NCI-H1694 (cell line): Measurements from ENCODE around the gene NOD2.

ENCODE experiments used
- DNase-seq: peaks from one replicate; lab custom pipeline; 2025; lab: John Stamatoyannopoulos, UW

Gene NOD2

DNA sequence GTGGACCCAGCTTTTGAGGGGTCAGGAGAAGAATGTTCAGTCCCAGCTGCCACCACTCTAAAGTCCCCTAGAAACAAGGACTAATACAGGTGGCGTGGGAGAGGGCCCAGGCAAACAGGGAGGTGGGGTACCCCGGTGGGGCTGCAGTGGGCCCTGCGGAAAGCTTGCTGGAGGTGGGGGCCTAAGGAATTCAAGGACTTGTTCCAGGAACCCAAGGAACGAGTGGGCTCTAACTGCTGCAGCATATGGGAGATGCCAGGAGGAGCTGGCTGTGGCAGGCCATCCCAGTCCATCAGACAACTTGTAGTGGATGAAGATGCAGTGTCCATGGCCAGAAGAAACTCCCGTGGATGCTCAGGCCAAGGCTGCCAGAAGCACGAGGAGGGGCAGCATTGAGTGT, 22.9 kb upstream of the NOD2 start:
- no peak for DNase-seq

DNA sequence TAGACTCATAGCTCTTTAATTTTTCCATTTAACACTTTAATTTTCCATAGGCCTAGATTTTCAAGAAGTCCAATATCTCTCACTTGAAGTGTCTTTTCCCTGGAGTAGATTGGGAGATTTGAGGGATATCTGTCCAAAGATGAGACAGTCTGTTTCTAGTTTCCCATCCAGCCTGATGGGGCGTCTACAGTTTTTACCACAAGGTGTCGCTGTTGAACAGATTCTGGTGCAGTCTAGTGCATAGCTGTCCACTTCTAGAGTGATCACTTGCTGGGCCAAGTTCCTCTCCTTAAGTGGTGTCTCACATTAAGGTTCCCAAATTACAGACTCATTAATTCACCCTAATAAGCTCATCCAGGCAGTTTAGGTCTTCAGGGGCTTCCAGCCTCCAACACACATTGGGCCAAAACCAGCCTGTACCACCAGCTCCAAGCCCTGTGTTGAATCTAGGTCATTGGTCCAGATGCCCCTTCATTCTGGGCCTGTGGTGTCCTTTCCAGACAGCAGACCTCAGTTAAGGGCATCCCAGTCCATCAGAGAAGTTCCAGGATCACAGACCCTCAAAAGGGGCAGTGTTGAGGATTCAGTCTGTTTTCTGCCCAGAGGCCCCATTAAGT, 21.7 kb upstream of the NOD2 start:
- DNase-seq, result peak; percentile 49

DNA sequence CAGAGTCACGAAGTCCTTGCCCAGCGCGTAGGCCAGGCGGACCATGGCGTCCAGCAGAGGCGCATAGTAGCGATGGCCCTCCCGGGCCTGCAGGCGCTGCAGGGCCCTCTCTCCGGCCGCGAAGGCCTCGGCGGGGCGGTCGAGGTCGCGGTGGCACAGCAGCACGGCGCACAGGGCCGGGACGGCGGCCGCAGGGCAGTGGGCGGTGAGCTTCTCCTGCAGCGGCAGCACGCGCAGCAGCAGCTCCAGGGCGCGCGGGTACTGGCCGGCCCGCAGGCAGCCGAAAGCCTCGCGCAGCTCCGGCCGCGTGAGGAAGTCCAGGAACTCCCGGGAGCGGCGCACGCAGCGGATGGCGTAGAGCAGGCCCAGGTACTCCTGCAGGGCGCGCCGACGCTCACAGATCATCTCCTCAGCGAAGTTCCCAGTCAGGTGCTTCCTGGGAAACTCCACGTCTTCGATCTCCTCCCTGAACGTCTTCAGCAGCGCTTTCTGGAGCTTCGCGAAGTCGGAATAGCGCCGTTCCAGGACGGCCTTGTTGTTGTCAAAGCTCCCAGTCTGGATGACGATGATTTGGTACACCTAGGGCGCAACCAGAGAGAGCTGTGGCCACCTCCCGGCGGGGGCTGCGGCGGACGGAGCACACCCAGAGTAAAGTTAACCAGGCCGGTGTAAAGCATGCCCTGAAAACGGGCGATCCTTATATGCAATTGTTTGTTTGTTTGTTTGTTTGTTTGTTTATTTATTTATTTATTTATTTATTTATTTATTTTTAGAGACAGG, 19.7 kb upstream of the NOD2 start:
- no peak for DNase-seq

DNA sequence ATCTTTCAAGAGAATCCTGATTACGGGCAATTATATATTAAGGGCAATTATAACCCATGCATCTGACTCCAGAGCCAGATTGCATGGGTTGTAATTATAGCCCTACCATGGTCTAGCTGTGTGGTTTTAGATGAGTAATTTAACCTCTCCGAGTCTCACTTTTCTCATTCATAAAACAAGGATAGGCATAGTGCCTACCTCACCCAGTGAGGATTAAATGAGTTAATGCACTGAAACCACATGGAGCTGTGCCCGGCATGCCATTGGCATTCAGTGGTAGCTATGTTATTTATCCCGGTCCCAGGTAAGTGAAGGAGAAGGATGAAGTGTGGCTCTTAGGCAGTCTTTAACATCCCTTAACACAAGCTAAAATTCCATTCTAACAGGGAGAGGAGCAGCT, 18.6 kb upstream of the NOD2 start:
- DNase-seq, result no peak

DNA sequence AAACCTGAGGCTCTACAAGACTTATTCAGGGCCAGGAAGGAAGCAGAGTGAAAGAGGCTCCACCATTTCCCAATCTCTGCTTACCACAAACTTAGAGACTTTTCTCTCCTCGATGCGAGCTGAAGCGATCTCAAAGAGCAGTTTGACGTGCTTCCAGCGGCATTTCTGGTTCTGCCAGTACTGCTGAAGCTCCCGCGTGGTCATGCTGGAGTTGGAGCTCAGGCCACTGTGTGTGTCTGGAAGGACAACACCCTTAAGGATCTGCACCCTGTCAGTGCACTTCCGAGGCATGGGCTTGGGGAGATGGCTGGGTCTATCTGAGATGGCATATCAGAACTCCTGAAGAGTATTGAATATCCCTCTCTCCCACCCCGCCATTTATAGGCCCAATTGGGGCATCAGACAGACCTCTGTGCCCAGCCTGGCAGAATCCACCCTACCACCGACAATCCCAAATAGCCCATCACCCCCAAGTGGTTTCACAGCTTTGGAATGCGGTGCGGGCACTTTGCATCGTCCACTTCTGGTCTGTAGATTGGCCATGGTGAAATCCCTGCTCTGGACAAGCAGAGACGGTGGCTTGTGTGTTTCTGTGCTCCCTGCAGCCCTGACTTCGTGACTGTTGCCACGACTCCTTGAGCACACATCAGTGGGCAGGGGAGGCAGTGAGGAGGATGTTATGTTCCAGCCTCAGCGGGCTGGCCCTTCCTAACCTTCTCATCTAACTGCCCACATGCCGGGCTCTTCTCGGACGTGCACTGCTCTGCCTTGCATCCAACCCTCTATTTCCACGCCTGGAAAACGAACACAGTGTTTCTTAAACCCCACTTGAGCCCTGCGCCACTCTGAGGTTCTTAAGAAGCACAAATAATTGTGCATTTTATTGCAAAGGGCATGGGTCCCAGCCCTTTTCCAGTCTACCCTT, 17.5 kb upstream of the NOD2 start:
- DNase-seq, result no peak

DNA sequence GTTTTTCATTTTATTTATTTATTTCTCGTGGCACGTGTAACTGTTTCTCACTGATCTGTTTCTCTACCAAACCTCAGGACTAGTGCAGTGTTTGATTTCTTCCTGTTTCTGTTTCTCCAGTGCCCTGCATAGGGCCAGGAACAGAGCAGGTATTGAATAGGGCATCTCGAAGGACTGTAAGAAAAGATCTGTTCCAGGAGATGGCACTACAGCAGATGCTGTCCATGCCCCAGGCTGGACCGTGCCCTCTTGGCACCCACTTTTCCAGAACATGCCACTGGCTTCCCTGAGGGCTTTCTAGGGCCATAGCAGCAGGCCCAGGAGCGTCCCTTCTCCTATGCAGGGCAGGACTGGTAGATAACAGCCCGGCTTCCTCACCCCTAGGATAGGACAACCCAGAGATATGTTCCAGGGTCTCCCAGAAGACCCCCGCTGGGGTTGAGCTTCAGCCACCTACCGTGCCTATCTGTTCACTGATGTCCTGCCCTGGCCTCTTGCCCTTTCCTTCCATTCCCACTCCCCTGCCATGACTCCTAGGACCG, 16.7 kb upstream of the NOD2 start:
- DNase-seq, result no peak

DNA sequence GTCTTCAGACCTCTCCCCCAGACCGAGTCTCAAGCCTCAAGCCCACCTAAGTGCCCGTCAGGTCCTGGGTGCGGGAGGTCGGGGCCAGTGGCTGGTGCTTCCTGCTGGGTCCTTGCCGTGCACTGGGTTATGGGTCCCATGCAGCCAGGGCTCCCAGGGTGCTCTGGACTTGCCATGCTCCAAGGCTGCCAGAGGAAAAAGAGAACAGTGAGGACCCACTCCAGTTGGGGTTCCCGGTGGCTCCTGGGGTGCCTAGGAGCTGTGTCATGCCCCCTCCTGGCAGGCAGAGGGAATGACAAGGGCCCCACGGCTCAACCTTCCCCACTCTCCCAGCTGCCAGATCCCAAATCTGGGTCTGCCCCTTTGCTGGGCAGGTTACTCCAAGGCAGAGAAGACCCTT, 16.1 kb upstream of the NOD2 start:
- DNase-seq, result no peak

DNA sequence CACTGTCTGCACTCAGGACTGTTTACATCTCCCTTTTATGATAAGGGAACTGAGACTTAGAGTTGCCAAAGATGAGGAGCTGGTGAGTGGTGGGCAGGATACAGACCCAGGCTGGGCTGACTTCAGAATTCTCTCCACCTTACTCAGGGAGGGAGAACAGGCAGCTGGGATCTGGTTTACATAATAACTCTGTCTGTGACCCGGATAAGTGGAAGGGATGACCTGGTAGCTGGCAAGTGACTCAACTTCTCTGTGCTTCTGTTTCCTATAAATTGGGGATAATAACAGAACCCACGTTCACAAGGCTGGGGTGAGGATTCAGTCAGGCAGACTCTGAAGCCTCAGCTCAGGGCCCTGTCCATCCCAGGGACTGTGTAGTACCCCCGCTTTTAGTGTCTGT, 14.9 kb upstream of the NOD2 start:
- DNase-seq, result no peak

DNA sequence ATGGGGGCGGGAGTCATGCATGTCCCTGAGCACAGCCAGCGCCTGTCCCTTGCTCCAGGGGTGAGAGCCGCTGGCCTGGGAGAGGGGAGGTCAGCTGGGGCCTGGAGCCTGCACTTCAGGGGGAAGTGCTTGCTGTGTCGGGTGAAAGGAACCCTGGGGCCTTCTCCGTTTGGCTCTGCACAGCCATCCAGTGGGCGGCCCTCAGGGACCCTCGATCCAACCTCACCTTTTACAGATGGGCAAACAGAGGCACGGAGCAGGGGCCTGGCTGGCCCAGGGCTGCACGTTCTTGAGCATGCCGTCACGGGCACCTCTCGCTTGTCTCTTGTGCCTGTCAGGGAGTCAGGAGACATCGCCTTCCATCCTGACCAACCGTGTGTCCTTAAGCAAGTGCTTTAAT, 14.1 kb upstream of the NOD2 start:
- DNase-seq, result no peak

DNA sequence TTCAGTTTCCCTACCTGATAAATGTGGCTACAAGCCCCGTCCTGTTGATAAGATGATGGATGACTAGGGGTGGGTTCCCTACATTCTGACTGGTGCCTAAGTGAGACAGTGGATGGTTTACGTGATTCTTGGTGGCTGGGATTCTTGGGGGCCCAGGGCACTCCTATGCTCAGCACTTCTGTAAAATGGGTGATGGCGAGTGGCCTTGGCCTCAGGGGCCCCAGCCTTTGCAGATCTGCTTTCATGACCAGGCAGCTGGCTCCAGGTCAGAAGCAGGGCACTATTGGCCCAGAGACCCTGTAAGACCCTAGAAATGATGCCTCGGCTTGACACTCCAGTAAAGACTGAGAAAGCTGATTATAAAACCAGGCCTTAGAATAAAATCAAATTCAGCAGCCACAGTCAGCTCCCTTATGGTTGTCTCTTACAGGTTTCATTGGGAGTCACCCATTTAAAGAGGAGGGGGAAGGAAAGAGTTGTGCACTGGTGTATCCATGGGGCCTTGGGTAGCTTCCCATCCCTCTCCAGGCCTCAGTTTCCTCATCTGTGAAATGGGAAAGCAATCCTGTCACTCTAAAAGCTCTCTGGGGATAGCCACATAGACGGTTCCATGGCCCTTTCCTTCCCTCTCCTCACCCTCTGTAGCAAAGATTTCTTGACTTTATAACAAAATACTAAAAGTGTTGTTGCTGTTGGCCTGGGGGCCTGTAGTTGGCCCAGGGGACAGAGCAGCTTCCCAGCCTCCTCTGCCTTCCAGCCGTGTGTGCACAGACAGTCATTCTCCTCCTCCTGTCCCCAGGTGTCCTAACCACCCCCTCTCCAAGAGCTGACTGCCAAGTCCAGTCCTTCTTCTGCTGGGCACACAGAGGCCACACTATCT, 13.5 kb upstream of the NOD2 start:
- DNase-seq, result no peak

DNA sequence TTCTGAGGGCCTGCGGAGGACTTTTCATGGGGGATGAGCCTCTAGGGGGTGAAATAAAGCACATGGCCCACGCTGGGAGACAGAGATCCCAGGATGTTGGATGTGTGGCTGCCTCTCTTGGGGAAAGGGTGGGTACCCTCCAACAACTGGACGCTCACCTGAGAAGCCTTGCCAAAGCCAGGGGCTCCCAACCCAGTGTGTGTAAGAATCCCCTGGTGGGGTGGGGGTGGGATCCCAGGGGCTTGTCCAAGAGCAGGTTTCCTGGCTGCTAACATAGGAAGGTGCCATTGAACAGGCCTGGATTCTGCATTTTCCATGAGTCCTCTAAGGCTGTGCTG, 12.9 kb upstream of the NOD2 start:
- no peak for DNase-seq

DNA sequence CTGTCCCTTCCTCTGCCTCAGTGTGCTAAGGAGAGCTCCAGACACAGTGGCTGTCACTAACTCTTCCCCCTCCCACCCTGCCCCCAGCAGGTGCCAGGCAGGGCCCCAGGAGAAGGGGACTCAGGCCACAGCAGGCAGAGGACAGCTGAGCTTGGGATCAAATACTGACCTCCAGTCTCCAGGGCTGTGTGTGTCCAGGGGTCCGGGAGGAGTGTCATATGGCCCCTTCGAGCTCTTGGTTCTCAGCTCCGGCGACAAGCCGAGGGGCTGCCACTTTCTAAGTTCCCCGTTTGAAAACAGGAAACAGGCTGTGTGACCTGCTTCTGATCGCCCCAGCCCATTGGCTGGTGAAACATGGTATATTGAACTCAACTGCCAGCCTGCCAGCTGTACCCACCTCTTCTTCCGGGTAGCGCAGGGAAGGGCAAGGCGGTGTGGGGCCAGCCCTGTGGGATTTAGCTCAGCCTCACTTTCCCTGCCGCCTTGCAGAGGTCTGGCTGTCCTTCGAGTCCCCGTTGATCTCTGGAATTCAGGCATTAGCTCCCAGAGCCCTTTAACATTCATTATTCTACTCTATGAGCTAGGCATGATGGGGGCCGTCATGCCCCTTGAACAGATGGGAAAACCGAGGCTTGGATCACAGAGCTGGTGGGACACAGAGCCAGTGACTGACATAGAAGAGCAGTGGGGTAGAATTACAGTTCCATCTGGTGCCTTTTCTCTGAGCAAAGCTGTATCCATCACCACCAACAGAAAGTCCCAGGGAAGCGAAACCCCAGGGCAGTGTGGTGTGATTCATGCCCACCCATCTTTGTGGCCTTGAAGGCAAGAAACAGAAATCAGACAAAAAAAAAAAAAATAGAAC, 12.2 kb upstream of the NOD2 start, which contains the start of gene SNX20:
Gene SNX20, minus strand, starts transcription at position 292 of the 865 bp plus-strand sequence. CDS start 3,786 bp downstream, outside the sequence.
- no peak for DNase-seq

DNA sequence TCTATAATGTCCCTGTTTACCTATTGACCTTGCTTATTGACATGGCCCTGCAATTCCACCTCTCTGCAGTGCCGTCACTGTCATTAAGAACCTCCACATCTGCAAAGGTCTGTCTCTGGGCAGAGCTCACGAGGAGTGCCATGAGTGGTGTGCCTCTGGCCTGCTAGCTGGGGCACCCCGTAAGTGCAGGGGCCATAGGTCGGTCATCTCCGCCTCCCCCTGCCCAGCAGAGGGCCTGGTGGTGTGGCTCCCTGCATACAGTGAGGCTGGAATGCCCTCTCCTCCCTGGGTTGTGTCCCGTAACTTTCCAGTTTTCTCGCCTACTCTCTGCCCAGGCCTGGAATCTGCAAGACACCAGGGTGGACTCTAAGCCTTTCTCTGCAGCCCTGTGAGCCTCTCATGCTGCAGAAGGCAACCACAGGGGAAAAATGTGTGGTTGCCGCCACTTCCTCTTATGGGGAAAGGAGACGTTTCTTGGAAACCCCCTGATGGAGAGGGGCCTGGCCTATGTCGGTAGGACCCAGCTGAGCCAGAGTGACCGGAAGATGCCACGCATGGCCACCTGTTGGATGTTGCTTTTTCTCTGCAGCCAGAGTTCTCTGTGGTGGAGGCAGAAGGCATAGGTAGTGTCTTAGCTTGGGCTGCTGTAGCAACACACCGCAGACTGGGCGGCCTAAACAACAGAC, 9.6 kb upstream of the NOD2 start:
- DNase-seq, result no peak

DNA sequence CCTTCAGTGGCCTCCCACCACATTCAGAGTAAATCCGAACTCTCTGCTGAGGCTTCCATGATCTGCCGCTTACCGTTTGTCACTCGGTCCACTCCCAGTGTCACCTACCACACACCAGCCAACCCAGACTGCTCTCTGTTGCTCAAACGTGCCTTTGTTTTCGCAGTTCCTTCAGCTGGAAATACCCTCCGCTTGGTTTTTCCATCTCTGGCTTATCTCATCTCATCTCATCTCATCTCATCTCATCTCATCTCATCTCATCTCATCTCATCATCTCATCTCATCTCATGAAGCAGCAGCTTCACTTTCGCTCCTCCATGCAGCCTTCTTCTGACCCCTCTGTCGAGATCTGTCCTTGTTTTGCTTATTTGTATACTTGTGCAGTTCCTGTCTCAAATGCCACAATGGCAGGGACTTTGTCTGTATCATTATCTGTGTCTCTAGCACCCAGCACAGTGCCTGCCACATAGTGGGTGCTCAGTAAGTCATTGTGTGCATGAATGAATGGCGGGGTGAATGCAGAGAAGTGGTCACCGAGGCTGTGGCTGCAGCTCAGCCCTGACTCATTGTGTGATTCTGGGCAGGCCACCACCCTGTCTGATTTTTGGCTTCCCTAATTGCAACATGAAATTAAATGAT, 8.5 kb upstream of the NOD2 start:
- no peak for DNase-seq

DNA sequence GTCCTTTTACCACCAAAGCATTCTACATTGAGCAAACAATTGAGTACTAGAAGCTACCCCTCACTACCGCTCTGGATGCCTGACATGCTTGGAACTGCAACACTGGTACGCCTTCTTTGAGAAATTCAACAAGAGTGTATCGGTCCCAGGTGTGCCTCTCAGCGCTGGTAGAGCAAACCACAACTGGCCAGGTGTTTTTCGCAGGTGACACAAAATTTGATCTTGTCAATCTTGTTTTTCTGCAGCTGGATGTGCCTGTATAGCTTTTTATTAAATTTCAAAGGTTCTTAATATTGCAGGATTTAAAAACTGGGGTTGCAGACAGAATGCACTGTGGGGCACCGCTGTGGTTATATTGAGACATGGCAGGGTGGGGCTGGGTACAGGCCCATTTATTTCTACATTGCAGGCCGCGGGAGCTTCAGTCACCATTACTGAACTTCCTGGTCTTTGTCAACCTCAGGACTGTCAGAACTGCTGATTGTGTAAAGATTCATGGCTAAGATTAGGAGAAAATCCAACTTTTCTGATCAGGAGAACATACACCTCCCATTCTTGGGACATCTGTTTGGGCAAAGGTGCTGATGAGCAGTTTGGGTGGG, 7.8 kb upstream of the NOD2 start:
- DNase-seq, result no peak

DNA sequence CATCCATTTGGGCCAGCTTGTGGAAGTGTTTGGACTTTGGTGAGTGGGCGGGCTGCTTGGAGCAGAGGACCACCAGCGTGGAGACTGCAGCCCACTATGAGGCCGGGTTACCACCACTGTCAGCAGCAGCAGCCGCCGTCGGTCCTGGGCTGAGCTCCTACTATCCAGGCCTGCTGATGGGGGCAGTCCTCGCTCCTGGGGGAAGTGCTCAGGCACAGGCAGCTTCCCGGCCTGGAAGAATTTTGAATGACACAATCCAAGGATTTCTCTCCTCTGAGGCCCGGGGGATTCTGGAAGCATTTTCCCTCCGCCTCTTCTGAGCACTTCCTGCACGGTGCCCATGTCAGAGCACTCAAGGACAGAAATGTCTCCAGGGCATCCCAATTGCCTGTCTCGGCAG, 5.3 kb upstream of the NOD2 start:
- DNase-seq, result no peak

DNA sequence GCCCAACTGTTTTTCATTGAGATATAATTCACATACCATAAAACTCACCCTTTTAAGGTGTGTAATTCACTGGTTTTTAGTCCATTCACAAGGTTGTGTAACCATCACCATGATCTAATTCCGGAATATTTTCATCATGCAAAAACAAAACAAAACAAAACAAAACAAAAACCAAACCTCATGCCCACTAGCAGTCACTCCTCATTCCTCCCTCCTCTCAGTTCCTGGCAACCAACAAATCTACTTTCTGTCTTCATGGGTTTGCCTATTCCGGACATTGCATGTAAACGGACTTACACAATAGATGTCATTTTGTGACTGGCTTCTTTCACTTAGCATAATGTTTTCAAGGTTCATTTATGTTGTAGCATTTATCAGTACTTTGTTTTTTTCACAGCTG, 4.5 kb upstream of the NOD2 start:
- DNase-seq, result no peak

DNA sequence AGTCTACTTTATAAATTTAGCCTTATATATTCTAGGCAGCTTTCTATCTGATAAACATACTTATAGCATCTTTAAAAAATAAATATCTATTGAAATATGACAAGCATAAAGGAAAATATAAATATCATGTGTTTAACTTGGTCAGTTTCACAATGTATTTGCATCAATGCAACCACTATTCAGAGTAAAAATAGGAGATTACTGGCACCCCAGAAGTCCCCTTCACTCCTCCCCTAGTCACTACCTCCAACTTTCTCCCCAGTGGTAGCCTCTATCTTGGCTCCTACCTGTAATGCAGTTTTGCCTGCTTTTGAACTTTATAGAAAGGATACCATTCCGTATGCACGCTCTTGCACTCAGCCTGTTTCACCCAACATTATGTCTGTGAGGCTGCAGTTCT, 3.2 kb upstream of the NOD2 start:
- no peak for DNase-seq

DNA sequence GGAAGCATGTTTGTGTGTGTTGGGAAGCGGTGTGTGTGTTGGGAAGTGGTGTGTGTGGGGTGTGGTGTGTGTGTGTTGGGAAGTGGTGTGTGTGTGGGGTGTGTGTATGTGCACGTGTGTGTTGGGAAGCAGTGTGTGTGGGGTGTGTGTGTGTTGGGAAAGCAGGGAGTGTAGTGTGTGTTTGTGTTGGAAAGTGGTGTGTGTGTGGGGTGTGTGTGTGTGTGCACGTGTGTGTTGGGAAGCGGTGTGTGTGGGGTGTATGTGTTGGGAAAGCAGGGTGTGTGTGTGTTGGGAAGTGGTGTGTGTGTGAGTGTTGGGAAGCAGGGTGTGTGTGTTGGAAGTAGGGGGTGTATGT, 785 bp upstream of the NOD2 start:
- no peak for DNase-seq
